Keratinocyte (primary cell): ENCODE results near the gene NOS1AP. TPM values are rescaled to one million over a fixed set of nuclear protein-coding genes. Genes with fewer than 3 reads are reported as not detected.

Experiments used
- DNase-seq: peaks from one replicate; pipeline ENCODE4 v3.0.0-alpha.2; 2011; ENCODE audit warnings: low read depth, missing footprints, low spot score
- FAIRE-seq: peaks from 2 replicates; lab custom pipeline; 2011; peaks lifted over from hg19 to GRCh38; lab: Jason Lieb, UNC
- H2AFZ ChIP-seq: 2 replicates; pipeline ENCODE4 v1.6.0; 2012; ENCODE audit warnings: low read length, control low read depth, inconsistent platforms; ENCODE audit not compliant: control insufficient read depth
- H3K27ac ChIP-seq: 2 replicates; pipeline ENCODE4 v1.5.1; 2011; ENCODE audit warnings: low read length; ENCODE audit not compliant: control insufficient read depth, insufficient read depth
- H3K27me3 ChIP-seq: 3 replicates; pipeline ENCODE4 v1.6.0; 2011; ENCODE audit warnings: low read length; ENCODE audit not compliant: control insufficient read depth, insufficient read depth; ENCODE audit errors: extremely low read depth
- H3K36me3 ChIP-seq, 2 experiments: 2 replicates in 1 of 2; 3 replicates in 1 of 2; pipeline ENCODE4 v1.5.1; 2011; ENCODE audit warnings: low read length in 2 of 2, mild to moderate bottlenecking in 1 of 2; ENCODE audit not compliant: control insufficient read depth in 2 of 2, insufficient read depth in 2 of 2; ENCODE audit errors: extremely low read depth in 1 of 2
- H3K4me1 ChIP-seq: 3 replicates; pipeline ENCODE4 v1.5.1; 2011; ENCODE audit warnings: low read length; ENCODE audit not compliant: control insufficient read depth, insufficient read depth; ENCODE audit errors: extremely low read depth
- H3K4me2 ChIP-seq: 3 replicates; pipeline ENCODE4 v1.6.0; 2011; ENCODE audit warnings: low read depth, low read length; ENCODE audit not compliant: control insufficient read depth, insufficient read depth; ENCODE audit errors: extremely low read depth
- H3K4me3 ChIP-seq, 3 experiments: fragments of 200-600 bp in 1 of 3; sonication (generic) in 1 of 3; 2 replicates in 2 of 3; 3 replicates in 1 of 3; pipeline ENCODE4 v1.5.1; 2011 to 2016; ENCODE audit warnings: low read length in 3 of 3, mild to moderate bottlenecking in 3 of 3, control low read depth in 2 of 3, inconsistent platforms in 1 of 3, low read depth in 1 of 3, mixed read lengths in 1 of 3, mixed run types in 1 of 3, moderate library complexity in 1 of 3; ENCODE audit not compliant: control insufficient read depth in 2 of 3, insufficient read depth in 2 of 3; ENCODE audit errors: extremely low read depth in 1 of 3
- H3K79me2 ChIP-seq: 2 replicates; pipeline ENCODE4 v1.6.0; 2012; ENCODE audit warnings: low read length; ENCODE audit not compliant: control insufficient read depth, insufficient read depth
- H3K9ac ChIP-seq: 3 replicates; pipeline ENCODE4 v1.6.0; 2011; ENCODE audit warnings: low read length; ENCODE audit not compliant: control insufficient read depth, insufficient read depth; ENCODE audit errors: extremely low read depth
- H3K9me1 ChIP-seq: 3 replicates; pipeline ENCODE4 v1.6.0; 2011; ENCODE audit warnings: low read length; ENCODE audit not compliant: control insufficient read depth, insufficient read depth; ENCODE audit errors: extremely low read depth
- H3K9me3 ChIP-seq: 2 replicates; pipeline ENCODE4 v1.5.1; 2012; ENCODE audit warnings: low read depth, low read length; ENCODE audit not compliant: control insufficient read depth
- H4K20me1 ChIP-seq: 3 replicates; pipeline ENCODE4 v1.6.0; 2011; ENCODE audit warnings: low read length; ENCODE audit not compliant: control insufficient read depth, insufficient read depth; ENCODE audit errors: extremely low read depth
- EZH2 ChIP-seq: IDR thresholded peaks from one replicate; pipeline ENCODE4 v1.6.1; 2012; ENCODE audit warnings: inconsistent platforms, mild to moderate bottlenecking, low read length, moderate library complexity
- dilution Hi-C: fragments of 300-500 bp; cut with MboI; formaldehyde crosslinking; loops from one replicate; pipeline ENCODE4 v1.7.0; 2020; ENCODE audit warnings: low sequenced_read_pairs; ENCODE audit not compliant: extremely low pct_ligation_motif_present
- polyA plus RNA-seq, 5 experiments: library from polyadenylated mRNA; depleted of rRNA in 3 of 5; stranded (reverse) in 3 of 5; stranded (forward) in 1 of 5; unstranded in 1 of 5; fragments of >200 nt; gene quantifications; 1 replicate in 1 of 5; 2 replicates in 3 of 5; 3 replicates in 1 of 5; pipeline versions ENCODE4 v1.2.1 to v1.2.3, GENCODE V29; 2011 to 2012; ENCODE audit warnings: missing spikeins in 2 of 5, low read depth in 1 of 5, low replicate concordance in 1 of 5
- TF ChIP-seq, protein P1 (sequence below), 3 experiments: IDR thresholded peaks in 1 of 3; conservative IDR thresholded peaks in 1 of 3; optimal IDR thresholded peaks in 1 of 3; 2 replicates in 2 of 3; 3 replicates in 1 of 3; pipeline versions ENCODE3 to v1.5.1; 2011; ENCODE audit warnings: low read length in 3 of 3, mild to moderate bottlenecking in 3 of 3, moderate library complexity in 2 of 3, control low read depth in 1 of 3, inconsistent platforms in 1 of 3; ENCODE audit not compliant: insufficient read depth in 2 of 3; ENCODE audit errors: extremely low read depth in 1 of 3

The NOS1AP gene
- polyA plus RNA-seq, 1 donor (not counting 4 experiments of a cell fraction or from before 2014, with no cell fraction given): not detected

DNA sequence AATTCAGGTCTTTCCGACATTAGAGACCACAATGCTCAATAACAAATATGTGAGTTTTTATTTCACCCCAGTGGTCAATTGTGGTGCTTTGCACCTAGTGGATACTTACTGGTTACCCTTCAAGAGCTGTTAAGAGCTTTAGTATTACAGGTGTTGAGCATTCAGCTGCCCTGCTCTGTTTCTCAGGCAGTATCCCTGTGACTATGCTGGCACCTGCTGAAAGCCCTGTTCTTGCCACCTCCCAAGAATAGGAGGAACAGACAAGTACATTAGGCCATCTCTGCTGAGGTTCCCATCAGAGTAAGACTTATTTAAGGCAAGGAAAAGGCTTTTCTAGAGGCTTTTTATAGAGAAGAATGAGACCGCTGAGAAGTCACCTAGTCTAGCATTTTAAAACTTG lies 60.8 kb downstream of the NOS1AP start:
- Histone ChIP-seq H3K27ac (no peak overlapping the region), H3K9ac (no peak overlapping the region), H3K79me2 (no peaks in the 10 kb centered on the region), H3K9me3 (no peaks in the 10 kb centered on the region), H3K27me3 (no peaks in the 10 kb centered on the region), H3K4me3 (no peak overlapping the region), H3K4me1 (no peaks in the 10 kb centered on the region), H3K36me3 (no peaks in the 10 kb centered on the region), H3K4me2 (no peak overlapping the region), H4K20me1 (no peaks in the 10 kb centered on the region), H2AFZ (no peak overlapping the region), H3K9me1 (no peaks in the 10 kb centered on the region)
- DNase-seq (no peak), FAIRE-seq (no peak)
- dilution Hi-C loops: no loop called here
- no peak for TF ChIP-seq EZH2
- TF ChIP-seq, protein P1, sequence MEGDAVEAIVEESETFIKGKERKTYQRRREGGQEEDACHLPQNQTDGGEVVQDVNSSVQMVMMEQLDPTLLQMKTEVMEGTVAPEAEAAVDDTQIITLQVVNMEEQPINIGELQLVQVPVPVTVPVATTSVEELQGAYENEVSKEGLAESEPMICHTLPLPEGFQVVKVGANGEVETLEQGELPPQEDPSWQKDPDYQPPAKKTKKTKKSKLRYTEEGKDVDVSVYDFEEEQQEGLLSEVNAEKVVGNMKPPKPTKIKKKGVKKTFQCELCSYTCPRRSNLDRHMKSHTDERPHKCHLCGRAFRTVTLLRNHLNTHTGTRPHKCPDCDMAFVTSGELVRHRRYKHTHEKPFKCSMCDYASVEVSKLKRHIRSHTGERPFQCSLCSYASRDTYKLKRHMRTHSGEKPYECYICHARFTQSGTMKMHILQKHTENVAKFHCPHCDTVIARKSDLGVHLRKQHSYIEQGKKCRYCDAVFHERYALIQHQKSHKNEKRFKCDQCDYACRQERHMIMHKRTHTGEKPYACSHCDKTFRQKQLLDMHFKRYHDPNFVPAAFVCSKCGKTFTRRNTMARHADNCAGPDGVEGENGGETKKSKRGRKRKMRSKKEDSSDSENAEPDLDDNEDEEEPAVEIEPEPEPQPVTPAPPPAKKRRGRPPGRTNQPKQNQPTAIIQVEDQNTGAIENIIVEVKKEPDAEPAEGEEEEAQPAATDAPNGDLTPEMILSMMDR (optimal IDR thresholded peaks at IDR 0.05 in 1 of 3, IDR thresholded peaks at IDR 0.05 in 1 of 3, conservative IDR thresholded peaks at IDR 0.05 in 1 of 3; ENCODE audit: extremely low read depth in 1 of 3, insufficient read depth in 2 of 3, low read length in 3 of 3): no peak

DNA sequence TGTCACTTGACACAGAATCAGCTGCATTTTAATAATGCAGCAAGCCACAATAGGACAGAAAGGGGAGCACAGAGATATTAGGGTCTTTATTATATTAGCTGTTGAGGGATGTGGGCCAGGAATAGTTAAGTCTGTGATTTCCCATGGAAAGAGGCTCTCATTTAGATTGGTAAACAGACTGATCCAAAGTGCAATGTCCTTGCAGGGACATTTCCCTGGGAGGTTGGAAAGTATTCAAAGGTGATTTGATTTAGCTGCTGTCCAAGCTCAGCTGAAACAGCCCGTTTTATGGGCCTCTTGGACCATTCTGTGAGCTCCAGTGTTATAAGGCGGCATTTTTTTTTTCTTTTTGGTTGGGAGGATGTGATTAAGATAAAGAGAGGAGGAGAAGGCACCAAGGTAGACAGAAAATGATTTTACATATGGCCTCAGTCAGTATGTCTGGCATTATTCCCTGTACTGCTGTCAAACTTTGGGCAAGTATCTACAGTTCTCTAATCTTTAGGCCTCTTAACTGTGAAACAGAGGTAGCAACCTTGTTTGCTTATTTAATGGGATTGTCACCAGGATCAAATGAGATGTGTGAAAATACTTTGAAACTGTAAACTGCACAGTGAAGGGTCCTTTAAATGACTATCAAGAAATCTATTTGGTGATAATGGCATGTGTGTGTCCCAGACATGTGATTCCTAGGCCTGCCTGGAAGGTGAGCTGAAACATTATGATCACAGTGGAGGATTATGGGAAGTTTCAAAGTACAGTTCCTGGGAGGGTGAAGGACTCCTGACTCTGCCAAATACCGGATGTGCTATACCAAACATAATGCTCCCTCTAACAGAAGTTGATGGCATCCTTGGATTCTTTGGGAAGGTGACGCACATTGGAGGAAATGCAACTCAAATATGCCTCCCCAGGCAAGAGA lies 62.2 kb downstream of the NOS1AP start:
- dilution Hi-C loops: no loop called here
- DNase-seq (no peak), FAIRE-seq (no peak)
- no peaks in the 10 kb centered on the region for H3K79me2 ChIP-seq
- no peak overlapping the region for H3K27ac ChIP-seq
- no peaks in the 10 kb centered on the region for H3K9me1 ChIP-seq
- no peak overlapping the region for H3K4me2 ChIP-seq
- no peaks in the 10 kb centered on the region for H3K9me3 ChIP-seq
- H2AFZ ChIP-seq: no peak overlapping the region
- H3K9ac ChIP-seq: no peak overlapping the region
- no peaks in the 10 kb centered on the region for H3K36me3 ChIP-seq
- H4K20me1 ChIP-seq: no peaks in the 10 kb centered on the region
- peaks cover 4% of the 10 kb centered on the region for H3K4me1 ChIP-seq
- TF ChIP-seq EZH2: no peak
- TF ChIP-seq, protein P1 (optimal IDR thresholded peaks at IDR 0.05 in 1 of 3, IDR thresholded peaks at IDR 0.05 in 1 of 3, conservative IDR thresholded peaks at IDR 0.05 in 1 of 3; ENCODE audit: extremely low read depth in 1 of 3, insufficient read depth in 2 of 3, low read length in 3 of 3): no peak
- no peak overlapping the region for H3K4me3 ChIP-seq
- H3K27me3 ChIP-seq: no peaks in the 10 kb centered on the region
